WTC11 (cell line): ENCODE results near the gene BMP10. TPM values are rescaled to one million over a fixed set of nuclear protein-coding genes. Genes with fewer than 3 reads are reported as not detected.

Source experiments
- ATAC-seq: fragments of 200-7000 bp; cut with Tn5 transposase; 2 replicates; pipeline ENCODE4 v1.10.0; 2021; ENCODE audit warnings: mild to moderate bottlenecking, moderate library complexity
- CTCF ChIA-PET: fragments of 300-600 bp; sonication (Branson Sonifier 250); formaldehyde crosslinking; loops from one replicate; lab custom pipeline; 2021; ENCODE audit warnings: antibody characterized with exemption; lab: Charles Lee
- POLR2A ChIA-PET: fragments of 350-600 bp; sonication (Branson Sonifier 250); formaldehyde crosslinking; loops from one replicate; lab custom pipeline; 2021; ENCODE audit warnings: antibody characterized with exemption; lab: Charles Lee
- DNase-seq: peaks from one replicate; pipeline ENCODE4 v3.0.0; 2021; ENCODE audit warnings: low spot score
- H3K27ac Mint-ChIP-seq: 2 replicates; pipeline ENCODE4 v1.8.0; 2021; ENCODE audit warnings: mixed read lengths
- H3K27me3 Mint-ChIP-seq: 2 replicates; pipeline ENCODE4 v1.8.0; 2021; ENCODE audit warnings: low read depth, mild to moderate bottlenecking, moderate library complexity, mixed read lengths
- H3K36me3 Mint-ChIP-seq: 2 replicates; pipeline ENCODE4 v1.8.0; 2021; ENCODE audit warnings: mixed read lengths
- H3K4me1 Mint-ChIP-seq: 2 replicates; pipeline ENCODE4 v1.8.0; 2022; ENCODE audit warnings: mixed read lengths
- H3K4me3 Mint-ChIP-seq: 2 replicates; pipeline ENCODE4 v1.8.0; 2021; ENCODE audit warnings: mild to moderate bottlenecking, moderate library complexity, mixed read lengths
- H3K9me3 Mint-ChIP-seq: 2 replicates; pipeline ENCODE4 v1.8.0; 2021; ENCODE audit warnings: mixed read lengths
- ATF1 ChIP-seq: sonication (generic); formaldehyde crosslinking; IDR thresholded peaks from 2 replicates; pipeline ENCODE4 v1.8.1; 2023; ENCODE audit warnings: mild to moderate bottlenecking, moderate library complexity, missing genetic modification reagents
- FOXJ3 ChIP-seq: sonication (generic); formaldehyde crosslinking; IDR thresholded peaks from 2 replicates; pipeline ENCODE4 v1.9.0; 2021; ENCODE audit warnings: missing genetic modification reagents, mild to moderate bottlenecking, borderline replicate concordance
- FOXP1 ChIP-seq: sonication (generic); formaldehyde crosslinking; IDR thresholded peaks from 2 replicates; pipeline ENCODE4 v1.8.0; 2022; ENCODE audit warnings: missing genetic modification reagents, mild to moderate bottlenecking, moderate library complexity, borderline replicate concordance
- GRHL2 ChIP-seq: fragments of 250-450 bp; sonication (Bioruptor Pico); IDR thresholded peaks from 2 replicates; pipeline ENCODE4 v1.8.0; 2022; ENCODE audit warnings: mild to moderate bottlenecking, moderate library complexity; ENCODE audit not compliant: insufficient replicate concordance, severe bottlenecking
- HMGA2 ChIP-seq: fragments of 250-450 bp; sonication (Bioruptor Pico); IDR thresholded peaks from 2 replicates; pipeline ENCODE4 v1.4.0; 2021; ENCODE audit warnings: mild to moderate bottlenecking, moderate library complexity
- NFE2L1 ChIP-seq: sonication (generic); formaldehyde crosslinking; IDR thresholded peaks from 2 replicates; pipeline ENCODE4 v1.8.1; 2023; ENCODE audit warnings: missing genetic modification reagents
- NFYB ChIP-seq: sonication (generic); formaldehyde crosslinking; conservative IDR thresholded peaks from 2 replicates; pipeline ENCODE4 v1.8.0; 2022; ENCODE audit warnings: low read depth, missing genetic modification reagents
- OVOL2 ChIP-seq: fragments of 250-450 bp; sonication (Bioruptor Pico); IDR thresholded peaks from 2 replicates; pipeline ENCODE4 v1.9.0; 2021; ENCODE audit warnings: mild to moderate bottlenecking, borderline replicate concordance
- RORB ChIP-seq: fragments of 250-450 bp; sonication (Bioruptor Pico); IDR thresholded peaks from 2 replicates; pipeline ENCODE4 v1.9.0; 2021; ENCODE audit warnings: mild to moderate bottlenecking
- SP1 ChIP-seq: sonication (generic); formaldehyde crosslinking; conservative IDR thresholded peaks from 2 replicates; pipeline ENCODE4 v1.8.1; 2022; ENCODE audit warnings: missing genetic modification reagents
- ZNF138 ChIP-seq: sonication (generic); formaldehyde crosslinking; conservative IDR thresholded peaks from 2 replicates; pipeline ENCODE4 v1.8.1; 2022; ENCODE audit warnings: mild to moderate bottlenecking, moderate library complexity, missing genetic modification reagents
- ZNF232 ChIP-seq: sonication (generic); formaldehyde crosslinking; IDR thresholded peaks from 2 replicates; pipeline ENCODE4 v1.8.0; 2022; ENCODE audit warnings: mild to moderate bottlenecking, missing genetic modification reagents
- ZNF671 ChIP-seq: fragments of 250-450 bp; sonication (Bioruptor Pico); IDR thresholded peaks from 2 replicates; pipeline ENCODE4 v1.8.0; 2021; ENCODE audit warnings: mild to moderate bottlenecking
- total RNA-seq: library from RNA; stranded (reverse); gene quantifications from 3 replicates; pipeline ENCODE4 v1.2.3, GENCODE V29; 2021
- TF ChIP-seq, protein P1 (sequence below): fragments of 250-450 bp; sonication (Bioruptor Pico); conservative IDR thresholded peaks from 2 replicates; pipeline ENCODE4 v1.9.0; 2021; ENCODE audit warnings: mild to moderate bottlenecking
- TF ChIP-seq, protein P2 (sequence below): sonication (generic); formaldehyde crosslinking; conservative IDR thresholded peaks from 2 replicates; pipeline ENCODE4 v1.8.1; 2023; ENCODE audit warnings: mild to moderate bottlenecking, low read depth, missing genetic modification reagents, moderate library complexity
- TF ChIP-seq, protein P3 (sequence below): sonication (generic); formaldehyde crosslinking; conservative IDR thresholded peaks from 2 replicates; pipeline ENCODE4 v1.8.1; 2022; ENCODE audit warnings: mild to moderate bottlenecking, missing genetic modification reagents
- TF ChIP-seq, protein P4 (sequence below): sonication (generic); formaldehyde crosslinking; IDR thresholded peaks from 2 replicates; pipeline ENCODE4 v1.8.1; 2022; ENCODE audit warnings: mild to moderate bottlenecking, missing genetic modification reagents, moderate library complexity, borderline replicate concordance
- TF ChIP-seq, protein P5 (sequence below): sonication (generic); formaldehyde crosslinking; IDR thresholded peaks from 2 replicates; pipeline ENCODE4 v1.8.1; 2023; ENCODE audit warnings: mild to moderate bottlenecking, moderate library complexity, missing genetic modification reagents
- TF ChIP-seq, protein P6 (sequence below): fragments of 250-450 bp; sonication (Bioruptor Pico); IDR thresholded peaks from 2 replicates; pipeline ENCODE4 v2.1.2; 2022; ENCODE audit warnings: mild to moderate bottlenecking, moderate library complexity
- TF ChIP-seq, protein P7 (sequence below): fragments of 250-450 bp; sonication (Bioruptor Pico); IDR thresholded peaks from 2 replicates; pipeline ENCODE4 v1.9.0; 2021; ENCODE audit warnings: mild to moderate bottlenecking, borderline replicate concordance

Gene BMP10
- total RNA-seq, 1 experiment from 2014 or later: not detected

DNA sequence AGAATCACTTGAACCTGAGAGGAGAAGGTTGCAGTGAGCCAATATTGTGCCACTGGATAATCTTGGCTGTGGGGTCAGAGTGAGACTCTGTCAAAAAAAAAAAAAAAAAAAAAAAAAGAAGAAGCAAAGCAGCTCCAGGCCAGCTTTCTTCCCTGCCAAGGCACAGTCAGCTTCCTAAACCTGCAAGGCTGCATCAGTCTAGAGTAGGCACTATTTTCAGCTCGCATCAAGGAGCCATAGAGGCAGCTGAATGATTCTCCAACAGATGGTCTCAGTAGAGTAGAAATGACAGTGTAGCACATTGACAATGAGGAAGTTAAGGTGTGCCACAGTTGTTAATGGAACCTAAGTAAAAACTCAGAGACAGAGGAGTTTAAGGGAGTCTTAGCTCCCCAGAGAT, 35.6 kb downstream of the BMP10 start:
- no peak for TF ChIP-seq NFYB (CRISPR knock-in tag)
- TF ChIP-seq, protein P1, sequence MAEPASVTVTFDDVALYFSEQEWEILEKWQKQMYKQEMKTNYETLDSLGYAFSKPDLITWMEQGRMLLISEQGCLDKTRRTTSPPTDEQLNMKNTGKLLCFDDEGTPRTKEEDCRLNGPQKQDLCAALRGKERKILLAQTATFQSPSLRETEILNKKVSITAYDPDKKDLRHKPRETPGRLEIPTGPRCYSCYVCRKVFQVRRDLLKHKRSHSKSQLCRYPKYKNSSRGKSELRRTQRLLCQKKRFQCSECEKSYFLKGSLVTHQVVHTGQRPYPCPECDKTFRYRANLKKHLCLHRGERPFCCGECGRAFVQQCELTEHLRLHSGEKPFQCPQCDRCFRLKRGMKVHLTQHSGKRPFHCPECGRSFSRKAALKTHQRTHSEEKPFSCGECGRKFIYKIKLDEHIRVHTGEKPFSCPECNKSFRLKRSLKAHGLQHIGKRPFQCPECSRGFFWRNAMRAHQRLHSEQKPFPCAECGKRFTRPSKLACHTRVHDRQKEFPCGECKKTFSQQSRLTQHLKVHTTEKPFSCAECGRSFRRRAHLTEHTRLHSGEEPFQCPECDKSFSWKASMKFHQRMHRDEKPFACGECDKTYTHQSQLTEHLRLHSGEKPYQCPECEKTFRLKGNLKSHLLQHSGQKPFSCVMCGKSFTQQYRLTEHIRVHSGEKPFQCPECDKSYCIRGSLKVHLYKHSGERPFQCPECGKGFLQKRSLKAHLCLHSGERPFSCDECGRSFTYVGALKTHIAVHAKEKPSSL (CRISPR knock-in tag): no peak
- no peak for TF ChIP-seq NFE2L1
- TF ChIP-seq, protein P2, sequence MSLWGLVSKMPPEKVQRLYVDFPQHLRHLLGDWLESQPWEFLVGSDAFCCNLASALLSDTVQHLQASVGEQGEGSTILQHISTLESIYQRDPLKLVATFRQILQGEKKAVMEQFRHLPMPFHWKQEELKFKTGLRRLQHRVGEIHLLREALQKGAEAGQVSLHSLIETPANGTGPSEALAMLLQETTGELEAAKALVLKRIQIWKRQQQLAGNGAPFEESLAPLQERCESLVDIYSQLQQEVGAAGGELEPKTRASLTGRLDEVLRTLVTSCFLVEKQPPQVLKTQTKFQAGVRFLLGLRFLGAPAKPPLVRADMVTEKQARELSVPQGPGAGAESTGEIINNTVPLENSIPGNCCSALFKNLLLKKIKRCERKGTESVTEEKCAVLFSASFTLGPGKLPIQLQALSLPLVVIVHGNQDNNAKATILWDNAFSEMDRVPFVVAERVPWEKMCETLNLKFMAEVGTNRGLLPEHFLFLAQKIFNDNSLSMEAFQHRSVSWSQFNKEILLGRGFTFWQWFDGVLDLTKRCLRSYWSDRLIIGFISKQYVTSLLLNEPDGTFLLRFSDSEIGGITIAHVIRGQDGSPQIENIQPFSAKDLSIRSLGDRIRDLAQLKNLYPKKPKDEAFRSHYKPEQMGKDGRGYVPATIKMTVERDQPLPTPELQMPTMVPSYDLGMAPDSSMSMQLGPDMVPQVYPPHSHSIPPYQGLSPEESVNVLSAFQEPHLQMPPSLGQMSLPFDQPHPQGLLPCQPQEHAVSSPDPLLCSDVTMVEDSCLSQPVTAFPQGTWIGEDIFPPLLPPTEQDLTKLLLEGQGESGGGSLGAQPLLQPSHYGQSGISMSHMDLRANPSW (CRISPR knock-in tag): no peak
- no peak for TF ChIP-seq SP1 (CRISPR knock-in tag)
- TF ChIP-seq, protein P3, sequence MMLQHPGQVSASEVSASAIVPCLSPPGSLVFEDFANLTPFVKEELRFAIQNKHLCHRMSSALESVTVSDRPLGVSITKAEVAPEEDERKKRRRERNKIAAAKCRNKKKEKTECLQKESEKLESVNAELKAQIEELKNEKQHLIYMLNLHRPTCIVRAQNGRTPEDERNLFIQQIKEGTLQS (CRISPR knock-in tag): no peak
- TF ChIP-seq, protein P4, sequence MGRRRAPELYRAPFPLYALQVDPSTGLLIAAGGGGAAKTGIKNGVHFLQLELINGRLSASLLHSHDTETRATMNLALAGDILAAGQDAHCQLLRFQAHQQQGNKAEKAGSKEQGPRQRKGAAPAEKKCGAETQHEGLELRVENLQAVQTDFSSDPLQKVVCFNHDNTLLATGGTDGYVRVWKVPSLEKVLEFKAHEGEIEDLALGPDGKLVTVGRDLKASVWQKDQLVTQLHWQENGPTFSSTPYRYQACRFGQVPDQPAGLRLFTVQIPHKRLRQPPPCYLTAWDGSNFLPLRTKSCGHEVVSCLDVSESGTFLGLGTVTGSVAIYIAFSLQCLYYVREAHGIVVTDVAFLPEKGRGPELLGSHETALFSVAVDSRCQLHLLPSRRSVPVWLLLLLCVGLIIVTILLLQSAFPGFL (CRISPR knock-in tag): no peak
- no peak for TF ChIP-seq GRHL2 (CRISPR knock-in tag)
- TF ChIP-seq, protein P5, sequence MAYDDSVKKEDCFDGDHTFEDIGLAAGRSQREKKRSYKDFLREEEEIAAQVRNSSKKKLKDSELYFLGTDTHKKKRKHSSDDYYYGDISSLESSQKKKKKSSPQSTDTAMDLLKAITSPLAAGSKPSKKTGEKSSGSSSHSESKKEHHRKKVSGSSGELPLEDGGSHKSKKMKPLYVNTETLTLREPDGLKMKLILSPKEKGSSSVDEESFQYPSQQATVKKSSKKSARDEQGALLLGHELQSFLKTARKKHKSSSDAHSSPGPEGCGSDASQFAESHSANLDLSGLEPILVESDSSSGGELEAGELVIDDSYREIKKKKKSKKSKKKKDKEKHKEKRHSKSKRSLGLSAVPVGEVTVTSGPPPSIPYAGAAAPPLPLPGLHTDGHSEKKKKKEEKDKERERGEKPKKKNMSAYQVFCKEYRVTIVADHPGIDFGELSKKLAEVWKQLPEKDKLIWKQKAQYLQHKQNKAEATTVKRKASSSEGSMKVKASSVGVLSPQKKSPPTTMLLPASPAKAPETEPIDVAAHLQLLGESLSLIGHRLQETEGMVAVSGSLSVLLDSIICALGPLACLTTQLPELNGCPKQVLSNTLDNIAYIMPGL: no peak
- TF ChIP-seq FOXP1 (CRISPR knock-in tag): no peak
- TF ChIP-seq ATF1 (CRISPR knock-in tag): no peak
- no peak for TF ChIP-seq HMGA2 (CRISPR knock-in tag)
- TF ChIP-seq, protein P6, sequence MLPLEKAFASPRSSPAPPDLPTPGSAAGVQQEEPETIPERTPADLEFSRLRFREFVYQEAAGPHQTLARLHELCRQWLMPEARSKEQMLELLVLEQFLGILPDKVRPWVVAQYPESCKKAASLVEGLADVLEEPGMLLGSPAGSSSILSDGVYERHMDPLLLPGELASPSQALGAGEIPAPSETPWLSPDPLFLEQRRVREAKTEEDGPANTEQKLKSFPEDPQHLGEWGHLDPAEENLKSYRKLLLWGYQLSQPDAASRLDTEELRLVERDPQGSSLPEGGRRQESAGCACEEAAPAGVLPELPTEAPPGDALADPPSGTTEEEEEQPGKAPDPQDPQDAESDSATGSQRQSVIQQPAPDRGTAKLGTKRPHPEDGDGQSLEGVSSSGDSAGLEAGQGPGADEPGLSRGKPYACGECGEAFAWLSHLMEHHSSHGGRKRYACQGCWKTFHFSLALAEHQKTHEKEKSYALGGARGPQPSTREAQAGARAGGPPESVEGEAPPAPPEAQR (CRISPR knock-in tag): no peak
- POLR2A ChIA-PET: interaction anchor here (0.6 kb wide), 1 partner anchor 20 kb away, joined by 6 read pairs; no protein-coding TSS in a partner anchor
- Mint-ChIP-seq H3K27ac (no peak overlapping the region), H3K4me3 (no peak overlapping the region), H3K27me3 (no peaks in the 10 kb centered on the region), H3K4me1 (peaks cover 5% of the 10 kb centered on the region; the same call in 1 of the 2 replicates), H3K36me3 (peaks cover 11% of the 10 kb centered on the region), H3K9me3 (peaks cover 15% of the 10 kb centered on the region)
- CTCF ChIA-PET: interaction anchor here (0.6 to 6.3 kb wide), 6 partner anchors 14 to 372 kb away, joined by 3 to 71 read pairs (median 4); no protein-coding TSS in a partner anchor
- DNase-seq (no peak), ATAC-seq (no peak)

DNA sequence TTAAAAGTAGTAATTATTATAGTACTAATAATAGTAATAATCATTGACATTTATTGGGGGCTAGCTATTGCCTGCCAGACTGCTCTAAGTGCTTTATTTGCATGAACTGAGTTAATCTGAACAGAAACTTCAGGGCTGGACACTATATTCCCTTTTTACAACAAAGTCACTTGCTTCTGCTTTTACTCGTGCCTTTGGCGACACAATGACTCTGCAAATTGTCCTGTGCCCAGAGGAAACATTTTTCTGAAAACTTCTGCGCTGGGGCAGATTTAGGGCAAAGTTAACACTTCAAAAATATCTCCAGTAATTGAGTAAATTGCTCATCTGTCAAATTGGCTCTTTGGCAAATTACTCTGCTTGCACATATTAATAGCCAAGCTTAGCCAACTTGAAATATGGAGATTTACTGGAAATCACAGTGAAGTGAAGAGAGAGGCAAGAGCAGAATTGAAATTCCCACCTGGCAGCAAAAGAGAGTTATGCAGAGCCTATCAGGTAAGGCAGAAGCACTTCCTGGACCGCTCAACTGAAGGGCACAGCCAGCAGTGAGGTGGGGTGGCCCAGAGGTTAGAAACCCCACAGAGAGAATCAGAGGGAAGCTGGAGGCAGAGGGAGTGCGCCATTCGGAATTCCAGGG, 36.3 kb downstream of the BMP10 start:
- Mint-ChIP-seq H3K36me3 (peaks cover 7% of the 10 kb centered on the region), H3K27ac (no peak overlapping the region), H3K9me3 (peaks cover 8% of the 10 kb centered on the region), H3K4me1 (peaks cover 5% of the 10 kb centered on the region; the same call in 1 of the 2 replicates), H3K4me3 (no peak overlapping the region), H3K27me3 (no peaks in the 10 kb centered on the region)
- ATAC-seq (no peak), DNase-seq (no peak)
- CTCF ChIA-PET: interaction anchor here (0.6 to 6.3 kb wide), 3 partner anchors 69 to 372 kb away, joined by 4 to 71 read pairs (median 5); no protein-coding TSS in a partner anchor
- POLR2A ChIA-PET: no interaction called here
- no peak for TF ChIP-seq ATF1 (CRISPR knock-in tag)
- TF ChIP-seq SP1 (CRISPR knock-in tag): no peak
- no peak for TF ChIP-seq ZNF138 (CRISPR knock-in tag)
- TF ChIP-seq, protein P7, sequence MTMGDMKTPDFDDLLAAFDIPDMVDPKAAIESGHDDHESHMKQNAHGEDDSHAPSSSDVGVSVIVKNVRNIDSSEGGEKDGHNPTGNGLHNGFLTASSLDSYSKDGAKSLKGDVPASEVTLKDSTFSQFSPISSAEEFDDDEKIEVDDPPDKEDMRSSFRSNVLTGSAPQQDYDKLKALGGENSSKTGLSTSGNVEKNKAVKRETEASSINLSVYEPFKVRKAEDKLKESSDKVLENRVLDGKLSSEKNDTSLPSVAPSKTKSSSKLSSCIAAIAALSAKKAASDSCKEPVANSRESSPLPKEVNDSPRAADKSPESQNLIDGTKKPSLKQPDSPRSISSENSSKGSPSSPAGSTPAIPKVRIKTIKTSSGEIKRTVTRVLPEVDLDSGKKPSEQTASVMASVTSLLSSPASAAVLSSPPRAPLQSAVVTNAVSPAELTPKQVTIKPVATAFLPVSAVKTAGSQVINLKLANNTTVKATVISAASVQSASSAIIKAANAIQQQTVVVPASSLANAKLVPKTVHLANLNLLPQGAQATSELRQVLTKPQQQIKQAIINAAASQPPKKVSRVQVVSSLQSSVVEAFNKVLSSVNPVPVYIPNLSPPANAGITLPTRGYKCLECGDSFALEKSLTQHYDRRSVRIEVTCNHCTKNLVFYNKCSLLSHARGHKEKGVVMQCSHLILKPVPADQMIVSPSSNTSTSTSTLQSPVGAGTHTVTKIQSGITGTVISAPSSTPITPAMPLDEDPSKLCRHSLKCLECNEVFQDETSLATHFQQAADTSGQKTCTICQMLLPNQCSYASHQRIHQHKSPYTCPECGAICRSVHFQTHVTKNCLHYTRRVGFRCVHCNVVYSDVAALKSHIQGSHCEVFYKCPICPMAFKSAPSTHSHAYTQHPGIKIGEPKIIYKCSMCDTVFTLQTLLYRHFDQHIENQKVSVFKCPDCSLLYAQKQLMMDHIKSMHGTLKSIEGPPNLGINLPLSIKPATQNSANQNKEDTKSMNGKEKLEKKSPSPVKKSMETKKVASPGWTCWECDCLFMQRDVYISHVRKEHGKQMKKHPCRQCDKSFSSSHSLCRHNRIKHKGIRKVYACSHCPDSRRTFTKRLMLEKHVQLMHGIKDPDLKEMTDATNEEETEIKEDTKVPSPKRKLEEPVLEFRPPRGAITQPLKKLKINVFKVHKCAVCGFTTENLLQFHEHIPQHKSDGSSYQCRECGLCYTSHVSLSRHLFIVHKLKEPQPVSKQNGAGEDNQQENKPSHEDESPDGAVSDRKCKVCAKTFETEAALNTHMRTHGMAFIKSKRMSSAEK: no peak
- no peak for TF ChIP-seq RORB (CRISPR knock-in tag)
- no peak for TF ChIP-seq FOXJ3 (CRISPR knock-in tag)
- no peak for TF ChIP-seq ZNF232
- no peak for TF ChIP-seq OVOL2 (CRISPR knock-in tag)
- no peak for TF ChIP-seq ZNF671 (CRISPR knock-in tag)
